ENCODE data around the gene ADGRV1.

DNA sequence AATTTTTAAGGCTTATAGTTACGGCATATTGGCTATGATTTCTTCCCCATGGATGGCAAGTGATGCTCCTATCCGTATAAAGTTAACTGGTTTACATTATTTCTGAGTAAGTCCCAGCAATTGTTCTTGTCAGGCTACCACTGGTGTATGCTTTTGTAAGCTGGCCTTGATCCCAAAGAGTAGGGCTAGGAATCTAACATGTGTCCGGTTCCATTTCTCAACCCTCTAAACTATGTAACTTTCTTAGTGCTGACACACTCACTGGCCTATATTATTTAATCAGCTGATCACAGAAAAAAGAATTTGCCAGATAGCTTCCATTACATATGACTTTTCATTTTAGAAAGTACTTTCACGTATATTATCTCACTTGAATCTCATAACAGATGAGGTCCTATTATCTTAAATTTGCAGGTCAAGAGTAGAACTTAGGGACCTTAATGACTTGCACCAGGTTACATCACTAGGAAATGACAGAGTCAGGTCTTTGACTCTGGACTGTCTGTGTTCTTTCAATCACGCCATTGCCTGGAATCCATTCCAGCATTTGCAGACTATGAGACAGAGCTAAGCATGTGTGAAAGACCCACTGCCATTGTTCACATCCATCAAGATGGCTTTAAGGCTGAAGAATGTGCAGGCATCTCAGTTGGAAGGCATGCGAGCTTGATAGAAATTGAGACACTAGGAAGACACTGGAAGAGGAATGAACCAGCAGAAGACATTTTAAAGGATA, 461.6 kb downstream of the ADGRV1 start:
- TF ChIP-seq EZH2 (IDR thresholded peaks at IDR 0.05; ENCODE audit: borderline replicate concordance, low read depth, low read length, severe bottlenecking): no peak
- TF ChIP-seq, protein P1, sequence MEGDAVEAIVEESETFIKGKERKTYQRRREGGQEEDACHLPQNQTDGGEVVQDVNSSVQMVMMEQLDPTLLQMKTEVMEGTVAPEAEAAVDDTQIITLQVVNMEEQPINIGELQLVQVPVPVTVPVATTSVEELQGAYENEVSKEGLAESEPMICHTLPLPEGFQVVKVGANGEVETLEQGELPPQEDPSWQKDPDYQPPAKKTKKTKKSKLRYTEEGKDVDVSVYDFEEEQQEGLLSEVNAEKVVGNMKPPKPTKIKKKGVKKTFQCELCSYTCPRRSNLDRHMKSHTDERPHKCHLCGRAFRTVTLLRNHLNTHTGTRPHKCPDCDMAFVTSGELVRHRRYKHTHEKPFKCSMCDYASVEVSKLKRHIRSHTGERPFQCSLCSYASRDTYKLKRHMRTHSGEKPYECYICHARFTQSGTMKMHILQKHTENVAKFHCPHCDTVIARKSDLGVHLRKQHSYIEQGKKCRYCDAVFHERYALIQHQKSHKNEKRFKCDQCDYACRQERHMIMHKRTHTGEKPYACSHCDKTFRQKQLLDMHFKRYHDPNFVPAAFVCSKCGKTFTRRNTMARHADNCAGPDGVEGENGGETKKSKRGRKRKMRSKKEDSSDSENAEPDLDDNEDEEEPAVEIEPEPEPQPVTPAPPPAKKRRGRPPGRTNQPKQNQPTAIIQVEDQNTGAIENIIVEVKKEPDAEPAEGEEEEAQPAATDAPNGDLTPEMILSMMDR (IDR thresholded peaks at IDR 0.05; ENCODE audit: borderline replicate concordance, extremely low read depth, low read length, poor library complexity, severe bottlenecking): no peak

Data from DND-41 (cell line).